ENCODE results near the gene NCS1. TPM values are rescaled to one million over a fixed set of nuclear protein-coding genes. Genes with fewer than 3 reads are reported as not detected.

The NCS1 gene
- total and polyA plus RNA-seq, 7 experiments from 2014 or later = 0.14 to 0.85 (median 0.22) TPM; not detected in 4

DNA sequence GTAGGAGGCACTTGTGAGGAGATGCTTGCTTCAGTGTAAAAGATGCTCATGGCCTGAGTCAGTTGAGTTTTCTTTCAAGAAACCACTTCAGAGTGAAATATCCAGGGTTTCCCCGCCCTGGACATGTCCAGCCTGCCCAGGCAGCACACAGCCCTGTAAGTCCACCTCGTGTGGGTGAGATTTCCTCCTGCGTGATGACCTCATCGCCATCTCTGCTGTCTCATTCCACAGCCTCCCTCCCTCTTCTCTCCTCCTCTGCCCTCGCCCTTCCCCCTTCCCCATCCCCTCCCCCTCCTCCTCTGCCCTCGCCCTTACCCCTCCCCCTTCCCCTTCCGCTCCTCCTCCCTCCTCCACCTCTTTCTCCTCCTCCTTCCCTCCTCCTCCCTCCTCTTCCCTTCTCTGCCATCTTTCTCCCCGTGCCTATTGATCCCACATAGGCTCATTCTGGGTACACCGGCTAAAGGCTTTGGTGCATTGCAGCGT lies 34.0 kb upstream of the NCS1 start:
- Histone ChIP-seq H3K27ac (ENCODE audit: low read depth, low read length) (no peak overlapping the region), H3K4me3 (ENCODE audit: low read length) (no peak overlapping the region), H3K27me3 (ENCODE audit: control insufficient read depth in 2 of 2, insufficient read depth in 2 of 2, low read length in 2 of 2) (no peaks in the 10 kb centered on the region), H3K4me1 (ENCODE audit: control insufficient read depth in 2 of 2, insufficient read depth in 2 of 2, low read length in 2 of 2) (peaks cover 5 to 19% of the 10 kb centered on the region in 2 donors), H3K9me3 (ENCODE audit: control insufficient read depth in 2 of 3, low read length in 3 of 3) (no peaks in the 10 kb centered on the region), H3K36me3 (ENCODE audit: control insufficient read depth in 2 of 3, insufficient read depth in 3 of 3, low read length in 3 of 3) (peaks cover 0 to 19% (median 0%) of the 10 kb centered on the region in 3 experiments)
- Mint-ChIP-seq H3K27ac (peak overlapping the region in 5 of 9 donors; percentile 32 to 71 (median 53)), H3K36me3 (peaks cover 5 to 29% (median 25%) of the 10 kb centered on the region in 5 donors), H3K9me3 (peaks cover 0 to 3% (median 0%) of the 10 kb centered on the region in 11 donors), H3K4me3 (peak overlapping the region in 7 of 10 donors; percentile 25 to 67 (median 59)), H3K27me3 (no peaks in the 10 kb centered on the region), H3K4me1 (peaks cover 13 to 60% (median 39%) of the 10 kb centered on the region in 7 donors)
- peak; percentile 61 for ATAC-seq
- ChIA-PET POLR2A (no interaction called here), CTCF (no interaction called here)
- intact Hi-C loops (cut with micrococcal nuclease) = loop anchor here in 1 of 2 donors (1.0 kb wide), 1 partner anchor 10 kb away; no protein-coding TSS in a partner anchor
- no peak for DNase-seq

DNA sequence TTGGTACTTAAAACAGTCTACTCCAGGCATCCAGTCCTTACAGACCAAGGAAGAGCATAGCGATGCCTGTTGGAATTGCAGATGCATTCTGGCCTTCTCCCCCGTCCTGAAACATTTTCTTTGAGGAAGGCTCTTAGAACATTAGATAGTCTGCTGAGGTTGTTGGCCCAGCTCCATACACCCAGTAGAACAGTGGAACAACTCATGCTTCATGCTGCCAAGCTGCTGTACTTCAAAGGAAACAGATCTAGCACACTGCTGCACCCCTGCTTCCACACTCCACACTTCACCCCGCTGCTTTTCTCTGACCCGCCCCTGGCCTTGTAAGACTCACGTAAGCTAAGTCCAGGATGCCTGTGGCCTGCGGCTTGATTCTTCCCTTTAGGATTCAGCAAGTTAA lies 33.4 kb upstream of the NCS1 start:
- Mint-ChIP-seq H3K4me1 (peaks cover 16 to 59% (median 41%) of the 10 kb centered on the region in 7 donors), H3K9me3 (peaks cover 0 to 3% (median 0%) of the 10 kb centered on the region in 11 donors), H3K27ac (peak overlapping the region; percentile 6 to 75 (median 53)), H3K4me3 (peak overlapping the region; percentile 18 to 67 (median 58)), H3K27me3 (peaks cover 0 to 4% (median 2%) of the 10 kb centered on the region in 5 donors), H3K36me3 (peaks cover 5 to 25% (median 24%) of the 10 kb centered on the region in 5 donors)
- DNase-seq (peak in 7 of 9 donors; percentile 8 to 51 (median 35)), ATAC-seq (peak; percentile 60)
- Histone ChIP-seq H3K4me3 (ENCODE audit: low read length) (no peak overlapping the region), H3K4me1 (ENCODE audit: control insufficient read depth in 2 of 2, insufficient read depth in 2 of 2, low read length in 2 of 2) (peaks cover 10 to 19% of the 10 kb centered on the region in 2 donors), H3K36me3 (ENCODE audit: control insufficient read depth in 2 of 3, insufficient read depth in 3 of 3, low read length in 3 of 3) (peaks cover 0 to 19% (median 0%) of the 10 kb centered on the region in 3 experiments), H3K9me3 (ENCODE audit: control insufficient read depth in 2 of 3, low read length in 3 of 3) (no peaks in the 10 kb centered on the region), H3K27ac (ENCODE audit: low read depth, low read length) (no peak overlapping the region), H3K27me3 (ENCODE audit: control insufficient read depth in 2 of 2, insufficient read depth in 2 of 2, low read length in 2 of 2) (no peaks in the 10 kb centered on the region)
- ChIA-PET CTCF (no interaction called here), POLR2A (interaction anchor here (0.8 kb wide), 1 partner anchor 11 kb away, joined by 3 read pairs; no protein-coding TSS in a partner anchor)
- intact Hi-C loops (cut with micrococcal nuclease) = loop anchor here in 1 of 2 donors (1.0 kb wide), 1 partner anchor 10 kb away; no protein-coding TSS in a partner anchor

DNA sequence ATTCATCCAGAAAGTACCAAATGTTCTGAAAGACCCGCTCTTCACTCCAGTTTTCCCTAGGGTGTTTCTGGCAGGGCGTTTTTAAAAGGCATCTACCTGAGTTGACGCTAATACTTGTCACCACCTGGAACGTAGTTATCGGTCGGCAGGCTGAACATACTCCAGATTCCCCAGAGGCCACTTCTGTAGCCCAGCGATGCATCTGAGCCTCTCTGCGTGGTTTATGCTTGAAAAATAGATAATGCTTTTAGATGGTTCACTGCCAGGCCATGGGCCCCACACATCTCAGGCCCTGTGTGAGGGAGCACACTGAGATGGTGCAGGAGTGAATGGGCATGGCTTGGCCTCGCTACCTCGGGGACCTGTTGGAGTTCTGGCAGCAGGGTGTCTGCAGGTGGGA lies 33.0 kb upstream of the NCS1 start:
- Mint-ChIP-seq H3K27me3 (peaks cover 0 to 9% (median 7%) of the 10 kb centered on the region in 5 donors), H3K4me3 (peak overlapping the region in 7 of 10 donors; percentile 19 to 67 (median 62)), H3K9me3 (peaks cover 0 to 2% (median 0%) of the 10 kb centered on the region in 11 donors), H3K36me3 (peaks cover 5 to 25% (median 22%) of the 10 kb centered on the region in 5 donors), H3K27ac (peak overlapping the region in 7 of 9 donors; percentile 6 to 75 (median 45)), H3K4me1 (peaks cover 21 to 64% (median 44%) of the 10 kb centered on the region in 7 donors)
- H3K27ac ChIP-seq (ENCODE audit: low read depth, low read length) = no peak overlapping the region
- H3K36me3 ChIP-seq (ENCODE audit: control insufficient read depth in 2 of 3, insufficient read depth in 3 of 3, low read length in 3 of 3) = peaks cover 0 to 19% (median 0%) of the 10 kb centered on the region in 3 experiments
- intact Hi-C loops (cut with micrococcal nuclease) = no loop called here
- ATAC-seq (no peak), DNase-seq (no peak)
- H3K4me3 ChIP-seq (ENCODE audit: low read length) = no peak overlapping the region
- no peaks in the 10 kb centered on the region for H3K27me3 ChIP-seq (ENCODE audit: control insufficient read depth in 2 of 2, insufficient read depth in 2 of 2, low read length in 2 of 2)
- ChIA-PET CTCF (no interaction called here), POLR2A (interaction anchor here (0.8 kb wide), 1 partner anchor 11 kb away, joined by 3 read pairs; no protein-coding TSS in a partner anchor)
- no peaks in the 10 kb centered on the region for H3K9me3 ChIP-seq (ENCODE audit: control insufficient read depth in 2 of 3, low read length in 3 of 3)
- peaks cover 10 to 23% of the 10 kb centered on the region in 2 donors for H3K4me1 ChIP-seq (ENCODE audit: control insufficient read depth in 2 of 2, insufficient read depth in 2 of 2, low read length in 2 of 2)

DNA sequence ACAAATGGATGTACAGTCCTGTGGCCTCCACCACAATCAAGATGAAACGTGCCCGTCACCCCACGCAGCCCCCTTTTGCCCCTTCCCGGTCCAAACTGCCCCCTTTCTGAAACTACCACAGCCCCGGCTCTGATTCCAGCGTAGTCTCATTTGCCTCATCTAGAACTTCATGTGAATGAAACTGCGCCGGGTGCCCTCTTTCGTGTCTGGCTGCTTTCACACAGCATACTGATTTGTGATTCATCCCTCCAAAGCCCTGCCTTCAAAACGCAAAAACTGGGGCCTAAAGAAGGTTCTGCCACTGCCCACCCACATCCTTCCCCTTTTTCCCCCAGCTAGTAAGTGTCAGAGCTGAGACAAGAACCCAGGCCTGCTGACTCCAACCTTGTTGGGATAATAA lies 31.5 kb upstream of the NCS1 start:
- H3K4me3 ChIP-seq (ENCODE audit: low read length) = no peak overlapping the region
- ChIA-PET POLR2A (interaction anchor here (0.7 kb wide), 1 partner anchor 196 kb away, joined by 3 read pairs; no protein-coding TSS in a partner anchor), CTCF (interaction anchor here (0.7 kb wide), 1 partner anchor 115 kb away, joined by 6 read pairs; no protein-coding TSS in a partner anchor)
- DNase-seq (no peak), ATAC-seq (peak; percentile 45)
- peaks cover 0 to 1% (median 0%) of the 10 kb centered on the region in 11 donors for H3K9me3 Mint-ChIP-seq
- H3K4me1 ChIP-seq (ENCODE audit: control insufficient read depth in 2 of 2, insufficient read depth in 2 of 2, low read length in 2 of 2) = peaks cover 10 to 23% of the 10 kb centered on the region in 2 donors
- no peak overlapping the region for H3K27ac ChIP-seq (ENCODE audit: low read depth, low read length)
- peaks cover 0 to 15% (median 11%) of the 10 kb centered on the region in 5 donors for H3K36me3 Mint-ChIP-seq
- intact Hi-C loops (cut with micrococcal nuclease) = no loop called here
- peak overlapping the region in 1 of 10 donors; percentile 56 for H3K4me3 Mint-ChIP-seq
- peaks cover 0 to 21% (median 7%) of the 10 kb centered on the region in 5 donors for H3K27me3 Mint-ChIP-seq
- peaks cover 0 to 10% (median 0%) of the 10 kb centered on the region in 3 experiments for H3K36me3 ChIP-seq (ENCODE audit: control insufficient read depth in 2 of 3, insufficient read depth in 3 of 3, low read length in 3 of 3)
- no peaks in the 10 kb centered on the region for H3K9me3 ChIP-seq (ENCODE audit: control insufficient read depth in 2 of 3, low read length in 3 of 3)
- no peak overlapping the region for H3K27ac Mint-ChIP-seq
- no peaks in the 10 kb centered on the region for H3K27me3 ChIP-seq (ENCODE audit: control insufficient read depth in 2 of 2, insufficient read depth in 2 of 2, low read length in 2 of 2)
- H3K4me1 Mint-ChIP-seq = peaks cover 29 to 70% (median 50%) of the 10 kb centered on the region in 7 donors

DNA sequence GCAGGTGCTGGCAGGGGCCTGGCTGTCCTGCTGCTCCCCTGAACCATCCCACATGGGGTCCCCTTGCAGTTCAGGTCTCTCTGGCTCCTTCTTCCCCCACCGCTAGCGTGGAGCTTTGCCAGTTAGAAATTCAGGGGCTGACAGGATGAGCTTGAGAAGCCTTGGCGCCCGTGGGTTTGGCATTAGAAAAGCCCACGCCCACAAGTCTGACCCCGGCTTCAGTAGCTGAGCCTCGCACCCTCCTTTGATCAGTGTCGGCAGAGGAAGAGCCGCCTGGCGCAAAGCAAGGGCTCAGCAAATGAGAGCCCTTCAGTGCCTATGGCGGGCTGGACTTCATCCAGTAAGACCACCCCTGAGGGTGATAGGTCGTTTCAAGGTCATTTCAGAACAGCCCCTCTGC lies 30.1 kb upstream of the NCS1 start:
- Mint-ChIP-seq H3K27ac (no peak overlapping the region), H3K27me3 (peaks cover 0 to 31% (median 17%) of the 10 kb centered on the region in 5 donors), H3K4me1 (peaks cover 29 to 59% (median 50%) of the 10 kb centered on the region in 7 donors), H3K4me3 (no peak overlapping the region), H3K36me3 (peaks cover 0 to 4% (median 0%) of the 10 kb centered on the region in 5 donors), H3K9me3 (peaks cover 0 to 1% (median 0%) of the 10 kb centered on the region in 11 donors)
- no peak overlapping the region for H3K27ac ChIP-seq (ENCODE audit: low read depth, low read length)
- intact Hi-C loops (cut with micrococcal nuclease) = no loop called here
- ATAC-seq (no peak), DNase-seq (no peak)
- no peaks in the 10 kb centered on the region for H3K27me3 ChIP-seq (ENCODE audit: control insufficient read depth in 2 of 2, insufficient read depth in 2 of 2, low read length in 2 of 2)
- ChIA-PET POLR2A (no interaction called here), CTCF (interaction anchor here (1.6 kb wide), 1 partner anchor 35 kb away, joined by 4 read pairs; no protein-coding TSS in a partner anchor)
- H3K4me1 ChIP-seq (ENCODE audit: control insufficient read depth in 2 of 2, insufficient read depth in 2 of 2, low read length in 2 of 2) = peaks cover 5 to 23% of the 10 kb centered on the region in 2 donors
- H3K9me3 ChIP-seq (ENCODE audit: control insufficient read depth in 2 of 3, low read length in 3 of 3) = no peaks in the 10 kb centered on the region
- no peaks in the 10 kb centered on the region for H3K36me3 ChIP-seq (ENCODE audit: control insufficient read depth in 2 of 3, insufficient read depth in 3 of 3, low read length in 3 of 3)
- H3K4me3 ChIP-seq (ENCODE audit: low read length) = no peak overlapping the region

DNA sequence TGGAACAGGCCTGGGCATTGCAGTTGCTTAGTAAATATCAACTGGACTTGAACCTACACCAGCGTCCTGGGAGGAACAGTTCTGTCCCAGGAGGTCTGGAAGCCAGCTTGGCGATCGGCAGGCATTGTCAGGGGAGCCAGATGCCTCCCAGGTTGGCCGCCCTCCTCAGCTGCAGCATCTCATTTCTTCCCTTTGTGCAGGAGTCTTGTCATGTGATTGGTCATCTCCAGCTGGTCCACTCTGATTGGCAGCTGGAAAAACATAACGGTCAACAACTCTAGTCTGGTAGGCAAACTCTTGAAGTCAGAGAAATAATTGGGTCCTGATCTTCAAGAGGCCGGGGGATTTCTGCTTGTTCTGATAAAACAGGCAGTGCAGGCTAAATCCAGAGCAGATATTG lies 29.6 kb upstream of the NCS1 start:
- Histone ChIP-seq H3K9me3 (ENCODE audit: control insufficient read depth in 2 of 3, low read length in 3 of 3) (no peaks in the 10 kb centered on the region), H3K36me3 (ENCODE audit: control insufficient read depth in 2 of 3, insufficient read depth in 3 of 3, low read length in 3 of 3) (no peaks in the 10 kb centered on the region), H3K27me3 (ENCODE audit: control insufficient read depth in 2 of 2, insufficient read depth in 2 of 2, low read length in 2 of 2) (no peaks in the 10 kb centered on the region), H3K4me1 (ENCODE audit: control insufficient read depth in 2 of 2, insufficient read depth in 2 of 2, low read length in 2 of 2) (peaks cover 5 to 23% of the 10 kb centered on the region in 2 donors), H3K27ac (ENCODE audit: low read depth, low read length) (no peak overlapping the region), H3K4me3 (ENCODE audit: low read length) (no peak overlapping the region)
- no peak overlapping the region for H3K27ac Mint-ChIP-seq
- peaks cover 28 to 56% (median 45%) of the 10 kb centered on the region in 7 donors for H3K4me1 Mint-ChIP-seq
- no peak for ATAC-seq
- peaks cover 0 to 1% (median 0%) of the 10 kb centered on the region in 5 donors for H3K36me3 Mint-ChIP-seq
- ChIA-PET CTCF (interaction anchor here (1.6 kb wide), 1 partner anchor 35 kb away, joined by 4 read pairs; no protein-coding TSS in a partner anchor), POLR2A (no interaction called here)
- intact Hi-C loops (cut with micrococcal nuclease) = no loop called here
- H3K4me3 Mint-ChIP-seq = no peak overlapping the region
- DNase-seq = no peak
- H3K9me3 Mint-ChIP-seq = peaks cover 0 to 1% (median 0%) of the 10 kb centered on the region in 11 donors
- peaks cover 0 to 33% (median 19%) of the 10 kb centered on the region in 5 donors for H3K27me3 Mint-ChIP-seq

Measured in naive thymus-derived CD4-positive, alpha-beta T cell (primary cell).